WERI-Rb-1 (cell line): Measurements from ENCODE around the gene MKS1.

Experiments
- DNase-seq: peaks from one replicate; pipeline ENCODE4 v3.0.0-alpha.2; 2020
- H3K27ac ChIP-seq: fragments of 250-450 bp; sonication (Bioruptor Pico); 2 replicates; pipeline ENCODE4 v1.5.1; 2020; ENCODE audit warnings: mild to moderate bottlenecking, moderate library complexity
- H3K27me3 ChIP-seq: fragments of 250-450 bp; sonication (Bioruptor Pico); 2 replicates; pipeline ENCODE4 v1.5.1; 2021; ENCODE audit warnings: mild to moderate bottlenecking, low read depth, moderate library complexity; ENCODE audit not compliant: insufficient read depth, severe bottlenecking
- H3K36me3 ChIP-seq: fragments of 250-450 bp; sonication (Bioruptor Pico); 2 replicates; pipeline ENCODE4 v1.5.1; 2020; ENCODE audit warnings: mild to moderate bottlenecking, moderate library complexity
- H3K4me3 ChIP-seq: 2 replicates; pipeline ENCODE4 v1.5.1; 2011; ENCODE audit warnings: low read depth, mild to moderate bottlenecking, control low read depth, low read length
- H3K9me3 ChIP-seq: fragments of 250-450 bp; sonication (Bioruptor Pico); 2 replicates; pipeline ENCODE4 v1.5.1; 2021; ENCODE audit warnings: mild to moderate bottlenecking, moderate library complexity; ENCODE audit not compliant: severe bottlenecking
- CTCF ChIP-seq: IDR thresholded peaks from 2 replicates; pipeline ENCODE4 v1.5.1; 2011; ENCODE audit warnings: low read depth, mild to moderate bottlenecking, control low read depth, inconsistent platforms, low read length

MKS1 gene

GRCh38 chr17:58231641-58232040 is 12.6 kb upstream of the MKS1 start:
- Histone ChIP-seq H3K36me3 (no peaks in the 10 kb centered on the region), H3K27ac (no peak overlapping the region), H3K4me3 (no peak overlapping the region), H3K9me3 (no peaks in the 10 kb centered on the region), H3K27me3 (no peaks in the 10 kb centered on the region)
- DNase-seq: no peak
- TF ChIP-seq CTCF: no peak

- Histone ChIP-seq H3K27me3 (no peaks in the 10 kb centered on the region), H3K9me3 (no peaks in the 10 kb centered on the region), H3K27ac (no peak overlapping the region), H3K36me3 (no peaks in the 10 kb centered on the region), H3K4me3 (no peak overlapping the region)
- no peak for DNase-seq
- TF ChIP-seq CTCF: no peak
Measured at GRCh38 chr17:58229881-58230280, 10.8 kb upstream of the MKS1 start.

- H3K9me3 ChIP-seq: no peaks in the 10 kb centered on the region
- no peak overlapping the region for H3K4me3 ChIP-seq
- DNase-seq: no peak
- H3K27me3 ChIP-seq: no peaks in the 10 kb centered on the region
- TF ChIP-seq CTCF: no peak
- no peaks in the 10 kb centered on the region for H3K36me3 ChIP-seq
- H3K27ac ChIP-seq: no peak overlapping the region
Measured at GRCh38 chr17:58229384-58229783, 10.3 kb upstream of the MKS1 start.

- H3K36me3 ChIP-seq: no peaks in the 10 kb centered on the region
- no peak overlapping the region for H3K27ac ChIP-seq
- no peaks in the 10 kb centered on the region for H3K27me3 ChIP-seq
- TF ChIP-seq CTCF: no peak
- H3K9me3 ChIP-seq: no peaks in the 10 kb centered on the region
- DNase-seq: no peak
- no peak overlapping the region for H3K4me3 ChIP-seq
Measured at GRCh38 chr17:58228679-58229078, 9.6 kb upstream of the MKS1 start.

GRCh38 chr17:58227733-58228132 is 8.7 kb upstream of the MKS1 start:
- Histone ChIP-seq H3K9me3 (no peaks in the 10 kb centered on the region), H3K27ac (no peak overlapping the region), H3K36me3 (no peaks in the 10 kb centered on the region), H3K4me3 (no peak overlapping the region), H3K27me3 (no peaks in the 10 kb centered on the region)
- DNase-seq: no peak
- no peak for TF ChIP-seq CTCF

GRCh38 chr17:58224315-58224714 is 5.3 kb upstream of the MKS1 start:
- Histone ChIP-seq H3K9me3 (no peaks in the 10 kb centered on the region), H3K27me3 (no peaks in the 10 kb centered on the region), H3K4me3 (no peak overlapping the region), H3K36me3 (no peaks in the 10 kb centered on the region), H3K27ac (no peak overlapping the region)
- no peak for DNase-seq
- no peak for TF ChIP-seq CTCF
